Inferior parietal cortex (tissue), 1 donor: ENCODE results near the gene MAP3K19.
"Not testable (repeated sequence)": the region's sequence is repeated elsewhere in the genome, so short reads cannot be mapped to it uniquely, and the experiment has no call there.

Experiments
- DNase-seq: peaks from one replicate; pipeline ENCODE4 v3.0.0-alpha.2; 2016; ENCODE audit errors: extremely low spot score

Gene MAP3K19, protein sequence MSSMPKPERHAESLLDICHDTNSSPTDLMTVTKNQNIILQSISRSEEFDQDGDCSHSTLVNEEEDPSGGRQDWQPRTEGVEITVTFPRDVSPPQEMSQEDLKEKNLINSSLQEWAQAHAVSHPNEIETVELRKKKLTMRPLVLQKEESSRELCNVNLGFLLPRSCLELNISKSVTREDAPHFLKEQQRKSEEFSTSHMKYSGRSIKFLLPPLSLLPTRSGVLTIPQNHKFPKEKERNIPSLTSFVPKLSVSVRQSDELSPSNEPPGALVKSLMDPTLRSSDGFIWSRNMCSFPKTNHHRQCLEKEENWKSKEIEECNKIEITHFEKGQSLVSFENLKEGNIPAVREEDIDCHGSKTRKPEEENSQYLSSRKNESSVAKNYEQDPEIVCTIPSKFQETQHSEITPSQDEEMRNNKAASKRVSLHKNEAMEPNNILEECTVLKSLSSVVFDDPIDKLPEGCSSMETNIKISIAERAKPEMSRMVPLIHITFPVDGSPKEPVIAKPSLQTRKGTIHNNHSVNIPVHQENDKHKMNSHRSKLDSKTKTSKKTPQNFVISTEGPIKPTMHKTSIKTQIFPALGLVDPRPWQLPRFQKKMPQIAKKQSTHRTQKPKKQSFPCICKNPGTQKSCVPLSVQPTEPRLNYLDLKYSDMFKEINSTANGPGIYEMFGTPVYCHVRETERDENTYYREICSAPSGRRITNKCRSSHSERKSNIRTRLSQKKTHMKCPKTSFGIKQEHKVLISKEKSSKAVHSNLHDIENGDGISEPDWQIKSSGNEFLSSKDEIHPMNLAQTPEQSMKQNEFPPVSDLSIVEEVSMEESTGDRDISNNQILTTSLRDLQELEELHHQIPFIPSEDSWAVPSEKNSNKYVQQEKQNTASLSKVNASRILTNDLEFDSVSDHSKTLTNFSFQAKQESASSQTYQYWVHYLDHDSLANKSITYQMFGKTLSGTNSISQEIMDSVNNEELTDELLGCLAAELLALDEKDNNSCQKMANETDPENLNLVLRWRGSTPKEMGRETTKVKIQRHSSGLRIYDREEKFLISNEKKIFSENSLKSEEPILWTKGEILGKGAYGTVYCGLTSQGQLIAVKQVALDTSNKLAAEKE (N-terminal part only)

DNA sequence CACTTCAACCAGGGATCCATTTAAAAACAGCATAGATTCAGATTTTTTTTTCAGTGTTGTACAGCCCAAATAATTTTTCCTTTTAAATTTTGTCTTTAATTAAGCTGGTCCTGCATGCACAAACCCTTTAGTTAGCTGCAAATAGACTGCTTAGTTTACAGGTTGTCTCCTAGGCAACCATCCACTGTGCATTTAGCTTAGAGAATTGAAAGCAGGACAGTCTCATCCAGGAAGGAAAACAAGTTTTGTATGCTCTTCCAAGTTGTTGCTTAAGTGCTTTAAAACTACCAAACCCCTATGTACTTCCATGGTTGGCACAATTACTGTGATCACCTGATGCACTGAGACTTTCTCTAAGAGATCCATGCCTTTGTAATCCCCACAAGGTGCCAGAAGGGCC is at the start of gene MAP3K19:
TSS of gene MAP3K19 (minus strand) at position 148 of the 400 bp plus-strand sequence. CDS start 22,800 bp downstream, outside the sequence.
- DNase-seq = peak; percentile 21

DNA sequence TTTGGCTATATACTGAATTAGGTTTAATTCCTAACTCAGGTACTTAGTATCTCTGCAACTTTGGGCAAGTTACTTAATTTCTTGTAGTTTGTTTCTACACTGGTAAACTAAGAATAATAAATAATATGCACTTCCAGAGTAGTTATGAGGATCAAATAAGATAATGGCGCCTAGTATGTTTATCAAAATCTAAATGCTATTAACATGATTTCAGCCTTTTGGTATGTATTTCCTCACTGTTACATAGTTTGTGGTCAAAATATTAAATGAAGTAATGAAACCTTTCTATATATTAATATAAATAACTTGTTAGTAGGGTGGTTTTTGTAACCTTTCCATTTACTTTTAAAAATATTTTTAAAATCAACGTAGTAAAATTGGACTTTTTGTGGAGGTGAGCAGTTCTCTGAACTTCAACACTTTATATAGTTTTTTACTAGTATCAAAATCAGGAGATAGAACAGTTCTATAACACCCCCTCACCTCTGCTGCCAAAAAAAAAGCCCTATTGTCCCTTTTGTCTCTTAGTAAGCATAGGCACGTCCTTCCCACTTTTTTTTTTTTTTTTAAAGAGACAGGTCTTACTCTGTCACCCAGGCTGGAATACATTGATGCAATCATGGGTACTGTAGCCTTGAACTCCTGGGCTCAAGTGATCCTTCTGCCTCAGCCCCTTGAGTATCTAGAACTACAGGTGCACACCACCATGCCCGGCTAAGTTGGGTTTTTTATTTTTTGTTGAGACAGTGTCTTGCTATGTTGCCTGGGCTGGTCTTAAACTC is 49.6 kb upstream of the MAP3K19 start:
- DNase-seq = no peak

DNA sequence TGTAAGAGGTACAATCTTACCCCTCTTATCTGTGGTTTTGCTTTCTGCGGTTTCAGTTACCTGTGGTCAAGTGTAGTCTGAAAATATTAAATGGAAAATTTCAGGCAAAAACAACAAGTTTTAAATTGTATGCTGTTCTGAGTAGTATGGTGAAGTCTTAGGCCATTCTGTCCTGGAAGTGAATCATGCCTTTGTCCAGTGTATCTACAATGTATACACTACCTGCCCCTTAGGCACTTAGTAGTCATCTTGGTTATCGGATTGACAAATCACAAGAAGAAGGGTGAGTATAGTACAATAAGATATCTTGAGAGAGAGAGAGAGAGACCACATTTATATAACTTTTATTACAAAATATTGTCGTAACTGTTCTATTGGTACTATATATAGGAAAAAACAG is 48.3 kb upstream of the MAP3K19 start:
- no peak for DNase-seq

DNA sequence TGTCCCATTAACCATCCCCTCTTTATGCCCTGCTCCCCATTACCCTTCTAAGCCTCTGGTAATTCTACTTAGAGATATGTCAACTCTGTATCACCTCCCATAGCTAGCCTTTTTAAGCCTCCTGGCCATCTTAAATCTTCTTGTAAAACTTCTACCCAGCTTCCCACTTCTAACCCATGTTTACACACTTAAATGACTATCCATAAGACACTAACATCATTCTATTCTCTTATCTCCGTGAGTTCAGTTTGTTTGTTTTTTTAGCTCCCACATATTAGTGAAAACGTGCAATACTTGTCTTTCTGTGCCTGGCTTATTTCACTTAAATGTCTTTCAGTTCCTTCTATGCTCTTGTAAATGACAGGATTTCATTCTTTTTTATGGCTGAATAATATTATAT is 47.3 kb upstream of the MAP3K19 start:
- DNase-seq = no peak

DNA sequence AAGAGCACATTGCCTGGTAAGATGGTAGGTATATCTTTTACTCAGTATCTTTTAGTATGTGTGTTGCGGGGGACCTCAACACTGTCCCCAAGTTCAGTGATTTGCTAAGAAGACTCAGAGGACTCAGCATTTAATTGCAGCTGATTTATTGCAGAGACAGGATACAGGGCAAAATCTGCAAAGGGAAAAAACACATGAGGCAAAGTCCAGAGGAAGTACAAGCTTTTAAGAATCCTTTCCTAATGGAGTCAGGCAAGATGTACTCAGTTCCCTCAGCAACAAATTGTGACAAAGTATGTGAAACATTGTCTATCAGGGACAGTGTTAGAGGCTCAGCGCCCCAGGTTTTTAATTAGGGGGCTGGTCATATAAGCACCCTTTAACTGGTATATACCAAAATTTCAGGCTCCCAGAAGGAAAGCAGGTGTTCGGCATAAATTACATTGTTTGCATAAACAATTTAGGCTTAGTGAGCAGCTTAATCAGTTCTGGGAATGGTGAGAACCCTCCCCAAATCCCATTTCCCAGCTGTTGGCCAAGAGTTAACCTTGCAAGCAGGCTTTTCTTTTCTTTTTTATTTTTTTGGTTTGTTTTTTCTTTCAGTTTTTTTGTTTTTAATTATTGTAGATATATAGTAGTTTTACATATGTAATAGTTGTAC is 46.6 kb upstream of the MAP3K19 start:
- DNase-seq = no peak

DNA sequence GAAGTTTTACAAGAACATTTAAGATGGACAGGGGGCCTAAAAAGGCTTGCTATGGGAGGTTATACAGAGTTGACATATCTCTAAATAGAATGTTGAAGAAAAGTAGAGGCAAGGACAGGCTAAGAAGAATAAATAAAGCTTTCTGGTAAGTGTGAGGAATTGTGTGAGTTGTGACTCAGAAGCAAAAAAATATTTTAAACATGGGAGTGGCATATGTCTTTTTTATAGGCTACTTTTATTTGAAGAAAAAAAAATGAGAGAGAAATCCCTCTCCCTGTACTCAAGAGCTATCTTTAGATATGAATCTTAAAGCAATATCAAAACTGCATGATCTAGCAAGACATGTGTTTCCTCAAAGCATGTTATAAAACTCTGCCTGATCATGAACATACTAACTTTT is 45.9 kb upstream of the MAP3K19 start:
- DNase-seq = no peak

DNA sequence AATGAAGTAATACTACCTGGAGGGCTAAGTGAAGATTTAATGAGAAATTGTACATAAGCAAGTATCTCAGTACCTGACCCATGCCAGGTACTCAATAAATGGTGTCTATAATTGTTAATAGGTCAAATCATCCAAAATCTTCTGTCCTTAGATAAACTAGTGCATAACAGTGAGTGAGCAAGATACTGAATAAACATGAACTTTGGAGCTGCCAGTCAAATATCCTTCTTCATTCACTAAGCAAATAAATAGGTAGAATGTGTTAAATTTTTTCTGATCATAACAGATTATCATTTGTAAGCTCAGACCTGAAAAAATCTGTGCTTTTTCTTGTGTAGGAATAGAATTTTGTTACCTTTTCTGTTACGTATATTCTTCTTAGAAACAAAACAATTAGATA is 44.4 kb upstream of the MAP3K19 start:
- DNase-seq = no peak

DNA sequence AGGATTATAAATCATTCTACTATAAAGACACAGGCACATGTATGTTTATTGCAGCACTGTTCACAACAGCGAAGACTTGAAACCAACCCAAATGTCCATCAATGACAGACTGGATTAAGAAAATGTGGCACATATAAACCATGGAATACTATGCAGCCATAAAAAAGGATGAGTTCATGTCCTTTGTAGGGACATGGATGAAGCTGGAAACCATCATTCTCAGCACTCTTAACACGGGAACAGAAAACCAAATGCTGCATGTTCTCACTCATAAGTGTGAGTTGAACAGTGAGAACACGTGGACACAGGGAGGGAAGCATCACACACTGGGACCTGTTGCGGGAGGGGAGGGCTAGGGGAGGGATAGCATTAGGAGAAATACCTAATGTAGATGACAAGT is 42.4 kb upstream of the MAP3K19 start:
- not testable (repeated sequence) for DNase-seq

DNA sequence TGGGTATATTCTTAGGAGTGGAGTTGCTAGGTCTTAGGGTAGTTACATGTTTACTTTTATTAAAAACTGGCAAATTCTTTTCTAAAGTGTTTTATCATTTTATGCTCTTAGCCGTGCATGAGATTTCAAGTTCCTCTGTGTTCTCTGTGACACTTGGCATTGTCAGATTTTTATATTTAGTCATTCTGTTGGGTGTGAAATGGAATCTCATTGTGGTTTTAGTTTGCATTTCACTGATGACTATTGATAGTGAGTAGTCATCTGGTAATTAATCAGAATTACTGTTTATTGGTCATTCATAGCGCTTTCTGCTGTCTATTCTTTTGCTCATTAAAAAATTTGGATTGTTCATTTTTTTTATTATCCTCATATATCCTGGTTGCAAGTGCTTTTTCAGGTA is 39.0 kb upstream of the MAP3K19 start:
- DNase-seq = no peak

DNA sequence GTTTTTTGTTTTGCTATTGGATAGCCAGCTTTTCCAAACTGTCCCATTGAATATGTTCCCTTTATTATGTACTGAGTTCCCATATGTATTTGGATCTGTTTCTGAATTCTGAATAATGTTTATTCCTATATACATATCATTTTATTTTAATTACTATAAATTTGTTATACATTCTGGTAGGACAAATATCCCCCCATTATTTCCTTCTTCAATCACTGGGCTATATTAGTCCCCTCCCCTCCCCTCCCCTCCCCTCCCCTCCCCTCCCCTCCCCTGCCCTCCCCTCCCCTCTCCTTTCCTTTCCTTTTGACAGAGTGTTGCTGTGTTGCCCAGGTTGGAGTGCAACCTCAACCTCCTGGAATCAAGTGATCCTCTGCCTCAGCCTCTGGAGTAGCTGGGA is 31.2 kb upstream of the MAP3K19 start:
- DNase-seq = no peak

DNA sequence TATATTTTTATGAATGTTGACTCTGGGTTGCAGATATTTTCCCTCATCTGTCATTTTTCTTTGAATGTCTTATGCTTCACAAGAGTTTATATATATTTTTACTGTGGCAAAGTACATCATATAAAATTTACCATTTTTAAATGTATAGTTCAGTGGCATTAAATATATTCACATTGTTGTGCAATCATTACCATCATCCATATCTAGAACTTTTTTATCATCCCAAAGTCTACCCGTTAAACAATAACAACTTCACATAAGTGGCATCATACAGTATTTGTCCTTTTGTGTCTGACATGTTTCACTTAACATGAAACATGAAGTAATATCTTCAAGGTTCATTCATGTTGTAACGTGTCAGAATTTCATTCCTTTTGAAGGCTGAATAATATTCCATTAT is 29.3 kb upstream of the MAP3K19 start:
- no peak for DNase-seq

DNA sequence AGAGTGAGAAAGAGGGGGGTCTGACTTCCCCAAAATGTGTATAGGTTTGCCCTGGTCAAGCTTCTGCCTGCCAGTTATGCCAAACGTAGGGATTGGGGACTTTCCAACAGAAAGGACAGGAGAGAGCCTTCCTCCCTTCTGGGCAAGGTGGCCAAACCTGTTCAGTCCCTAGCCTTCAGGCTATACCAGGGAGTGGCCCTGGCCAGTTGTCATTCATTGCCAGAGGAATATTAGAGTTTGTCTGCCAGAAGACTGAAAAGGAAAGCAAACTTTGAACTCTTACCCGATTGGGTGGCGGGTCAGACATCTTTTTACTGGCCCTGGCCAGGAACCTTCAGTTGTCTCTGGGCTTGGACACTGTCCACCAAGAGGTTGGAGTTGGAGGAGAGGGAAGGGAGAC is 27.0 kb upstream of the MAP3K19 start:
- DNase-seq = no peak

DNA sequence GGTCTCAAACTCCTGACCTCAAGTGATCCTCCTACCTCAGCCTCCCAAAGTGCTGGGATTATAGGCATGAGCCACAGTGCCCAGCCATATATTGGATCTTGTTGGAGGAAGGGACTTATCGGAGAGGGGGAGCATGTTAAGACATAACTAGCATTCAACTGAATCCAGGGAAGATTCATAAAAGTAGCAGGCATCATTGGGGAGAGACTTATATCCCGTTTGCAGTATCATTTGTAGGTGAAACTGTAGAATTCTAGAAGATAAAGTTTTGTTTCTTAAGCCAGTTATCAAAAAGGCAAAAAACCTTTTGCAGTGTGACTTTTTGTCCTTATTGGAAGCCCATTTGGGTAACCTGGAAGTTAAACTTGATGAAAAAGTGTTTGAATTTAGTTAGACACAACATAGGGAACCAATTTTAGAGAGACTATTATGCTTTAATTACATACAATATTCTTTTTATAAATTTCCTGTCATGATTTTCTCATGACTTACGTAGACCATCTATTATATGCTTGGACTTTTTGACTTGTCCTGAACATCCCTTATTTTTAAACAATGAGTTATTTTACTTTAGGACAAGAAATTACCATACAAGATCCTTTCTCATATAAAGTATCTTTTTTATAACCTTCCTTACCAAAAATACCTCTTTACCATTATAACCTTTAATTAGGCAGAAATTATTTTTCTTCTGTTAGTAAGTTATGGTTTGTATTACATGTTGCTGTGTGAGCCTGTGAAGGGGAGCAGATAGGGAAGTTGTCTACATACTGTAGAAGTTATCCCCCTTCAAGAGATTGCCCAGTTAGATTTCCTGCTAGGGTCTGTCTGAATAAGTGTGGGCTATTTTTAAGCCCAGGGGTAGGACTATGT is 25.1 kb upstream of the MAP3K19 start:
- no peak for DNase-seq

DNA sequence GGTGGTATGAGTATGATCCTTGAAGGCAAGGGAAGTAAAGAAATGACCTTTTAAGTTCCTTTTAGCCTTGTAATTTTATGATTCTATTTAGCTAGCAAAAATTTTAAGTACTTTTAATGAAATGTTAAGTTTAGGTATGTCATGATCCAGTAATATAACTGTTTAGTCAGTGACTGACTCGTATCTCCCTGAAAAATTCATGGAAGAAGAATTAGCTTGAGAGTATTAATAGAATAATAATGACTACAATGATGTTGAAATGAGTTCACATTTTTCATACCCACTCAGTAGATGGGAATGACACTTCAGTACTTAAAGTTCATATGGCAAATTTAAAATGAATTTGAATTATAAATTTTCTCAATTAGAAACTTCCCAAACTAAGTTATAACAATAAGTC is 19.5 kb upstream of the MAP3K19 start:
- DNase-seq = no peak

DNA sequence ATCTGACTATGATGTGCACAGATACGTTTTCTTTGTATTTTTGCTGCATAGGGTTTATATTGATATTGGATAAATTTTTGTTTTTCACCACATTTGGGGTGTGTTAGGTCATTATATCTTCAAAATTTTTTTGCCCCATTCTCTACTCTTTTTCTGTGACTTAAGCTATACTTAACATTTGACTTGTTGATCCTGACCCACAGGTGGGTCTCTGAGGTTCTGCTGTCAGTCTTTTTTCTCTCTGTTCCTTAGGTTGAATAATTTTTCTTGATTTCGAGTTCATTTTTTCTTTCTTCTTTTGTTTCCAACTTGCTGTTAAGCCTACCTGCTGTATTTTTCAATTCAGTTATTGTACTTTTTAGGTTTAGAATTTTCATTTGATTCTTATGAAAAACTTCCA is 16.9 kb upstream of the MAP3K19 start:
- no peak for DNase-seq

DNA sequence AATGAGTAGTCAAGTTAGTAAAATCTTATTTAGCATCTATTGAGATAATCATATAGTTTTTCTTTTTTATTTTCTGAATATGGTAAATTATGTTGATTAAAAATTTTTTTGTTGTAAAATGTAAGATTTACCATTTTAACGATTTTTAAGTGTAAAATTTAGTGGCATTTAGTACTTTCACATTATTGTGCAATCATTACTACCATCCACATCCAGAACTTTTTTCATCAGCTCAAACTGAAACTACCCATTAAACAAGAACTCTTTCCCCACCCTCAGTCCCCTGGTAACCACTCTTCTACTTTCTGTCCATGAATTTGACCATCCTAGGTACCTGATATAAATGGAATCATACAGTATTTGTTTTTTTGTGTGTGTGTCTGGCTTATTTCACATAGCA is 16.0 kb upstream of the MAP3K19 start:
- no peak for DNase-seq

DNA sequence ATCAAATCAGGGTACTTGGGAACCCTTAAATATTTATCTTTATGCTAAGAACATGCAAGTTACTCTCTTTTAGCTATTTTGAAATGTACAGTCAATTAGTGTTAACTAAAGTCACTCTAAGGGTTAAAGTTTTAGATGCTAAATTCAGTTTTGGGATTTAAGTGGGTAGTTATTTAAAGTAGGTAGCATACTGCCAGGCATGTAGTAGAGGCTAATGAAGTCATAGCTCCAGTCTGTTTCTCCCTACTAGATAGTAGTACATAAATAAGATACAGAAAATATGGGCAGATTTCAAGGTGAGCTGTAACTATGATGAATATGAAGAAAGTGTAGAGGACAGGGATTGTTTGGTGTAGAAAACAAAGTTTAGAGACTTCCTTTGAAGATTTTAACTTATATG is 12.3 kb upstream of the MAP3K19 start:
- no peak for DNase-seq

DNA sequence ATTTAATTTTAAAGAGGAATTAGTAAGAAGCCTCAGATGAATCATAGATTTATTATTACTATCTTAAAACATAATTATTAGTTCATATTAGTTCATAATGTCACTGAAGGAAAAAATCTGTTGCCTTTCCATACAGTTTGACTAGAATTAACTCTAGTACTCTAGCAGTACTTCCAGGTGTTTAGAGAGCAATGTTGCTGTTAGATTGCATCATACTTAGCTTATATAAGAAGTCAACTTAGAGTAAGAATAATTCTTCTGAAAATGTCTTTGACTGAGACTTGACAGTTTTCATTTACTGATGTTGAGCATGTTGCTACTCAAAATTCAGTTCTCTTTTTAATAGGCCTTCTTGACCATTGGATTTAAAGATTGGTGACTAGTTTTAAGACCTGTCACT is 9.5 kb upstream of the MAP3K19 start:
- DNase-seq = no peak

DNA sequence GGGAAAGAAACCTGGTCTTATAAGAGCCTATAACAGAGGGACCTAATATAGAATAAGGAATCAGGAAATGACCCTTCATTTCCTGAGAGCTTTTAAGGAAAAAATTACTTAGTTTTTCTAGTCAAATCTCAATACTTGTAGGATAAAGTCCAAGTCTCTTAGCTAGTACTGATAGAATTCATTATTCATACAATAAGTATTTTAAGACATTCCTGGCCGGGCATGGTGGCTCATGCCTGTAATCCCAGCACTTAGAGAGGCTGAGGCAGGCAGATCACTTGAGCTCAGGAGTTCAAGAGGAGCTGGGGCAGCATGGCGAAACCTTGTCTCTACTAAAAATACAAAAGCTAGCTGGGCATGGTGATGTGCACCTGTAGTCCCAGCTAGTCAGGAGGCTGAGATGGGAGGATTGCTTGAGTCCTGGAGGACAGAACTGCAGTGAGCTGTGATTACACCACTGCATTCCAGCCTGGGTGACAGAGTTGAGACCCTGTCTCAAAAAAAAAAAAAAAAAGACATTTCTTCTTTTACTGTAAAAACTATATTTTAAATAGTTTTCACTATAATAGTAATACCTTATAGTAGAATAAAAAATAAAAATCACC is 8.0 kb upstream of the MAP3K19 start:
- no peak for DNase-seq

DNA sequence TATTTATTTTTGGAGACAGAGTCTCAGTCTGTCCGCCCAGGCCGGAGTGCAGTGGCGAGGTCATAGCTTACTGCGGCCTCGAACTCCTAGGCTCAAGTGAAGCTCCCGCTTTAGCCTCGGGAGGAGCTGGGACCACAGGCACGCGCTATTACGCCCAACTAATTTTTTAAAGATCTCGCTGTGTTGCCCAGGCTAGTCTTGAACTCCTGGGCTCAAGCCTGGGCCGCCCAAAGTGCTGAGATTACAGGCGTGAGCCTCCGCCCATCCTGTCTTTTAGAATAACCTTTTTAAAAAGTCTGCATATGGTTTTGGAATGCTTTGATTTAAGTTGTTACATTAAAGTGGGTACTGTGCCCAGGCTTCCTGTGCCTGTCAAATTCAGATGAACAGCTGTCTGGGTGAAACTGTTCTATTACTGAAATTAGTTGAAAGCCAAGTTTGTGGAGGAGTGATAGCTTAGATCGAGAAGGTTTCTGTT is 5.8 kb upstream of the MAP3K19 start:
- DNase-seq = no peak
